ENCODE results near the gene ALK.

ALK gene

GRCh38 chr2:29345236-29345635 lies 576.1 kb downstream of the ALK start:
- Mint-ChIP-seq H3K9me3 (no peaks in the 10 kb centered on the region), H3K4me1 (ENCODE audit: low read depth) (no peaks in the 10 kb centered on the region), H3K36me3 (ENCODE audit: low read depth) (no peaks in the 10 kb centered on the region), H3K27me3 (peaks cover 2% of the 10 kb centered on the region), H3K4me3 (no peak overlapping the region), H3K27ac (no peak overlapping the region)
- intact Hi-C loops (cut with micrococcal nuclease) = no loop called here

DNA sequence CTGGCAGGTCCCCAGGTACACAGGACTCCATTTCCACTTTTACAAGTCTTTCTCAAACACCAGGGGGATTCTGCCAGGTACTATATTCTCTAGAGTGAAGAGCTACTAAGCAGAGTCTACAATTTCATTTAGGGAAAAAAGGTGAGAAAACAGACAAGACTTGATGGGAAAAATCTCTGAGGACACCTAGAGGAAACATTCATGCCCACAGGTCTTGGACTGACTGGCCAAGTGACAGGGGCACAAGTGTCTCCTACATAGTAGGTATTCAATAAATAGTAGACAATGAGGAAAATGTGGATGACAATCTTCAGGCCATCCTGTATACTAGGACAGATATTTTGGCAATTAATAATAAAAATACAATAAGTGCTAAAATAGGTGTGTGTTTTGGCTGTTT lies 577.6 kb downstream of the ALK start:
- peaks cover 4% of the 10 kb centered on the region for H3K27me3 Mint-ChIP-seq
- intact Hi-C loops (cut with micrococcal nuclease) = no loop called here
- no peak overlapping the region for H3K4me3 Mint-ChIP-seq
- H3K9me3 Mint-ChIP-seq = no peaks in the 10 kb centered on the region
- no peaks in the 10 kb centered on the region for H3K36me3 Mint-ChIP-seq (ENCODE audit: low read depth)
- H3K4me1 Mint-ChIP-seq (ENCODE audit: low read depth) = no peaks in the 10 kb centered on the region
- no peak overlapping the region for H3K27ac Mint-ChIP-seq

- peaks cover 3% of the 10 kb centered on the region for H3K27me3 Mint-ChIP-seq
- H3K27ac Mint-ChIP-seq = no peak overlapping the region
- H3K4me3 Mint-ChIP-seq = no peak overlapping the region
- intact Hi-C loops (cut with micrococcal nuclease) = no loop called here
- H3K36me3 Mint-ChIP-seq (ENCODE audit: low read depth) = no peaks in the 10 kb centered on the region
- H3K9me3 Mint-ChIP-seq = no peaks in the 10 kb centered on the region
- no peaks in the 10 kb centered on the region for H3K4me1 Mint-ChIP-seq (ENCODE audit: low read depth)
Observed at GRCh38 chr2:29336341-29337241, 584.8 kb downstream of the ALK start.

GRCh38 chr2:29335396-29335795 lies 586.0 kb downstream of the ALK start:
- Mint-ChIP-seq H3K27me3 (peaks cover 3% of the 10 kb centered on the region), H3K27ac (no peak overlapping the region), H3K9me3 (no peaks in the 10 kb centered on the region), H3K36me3 (ENCODE audit: low read depth) (no peaks in the 10 kb centered on the region), H3K4me3 (no peak overlapping the region), H3K4me1 (ENCODE audit: low read depth) (no peaks in the 10 kb centered on the region)
- intact Hi-C loops (cut with micrococcal nuclease) = no loop called here

DNA sequence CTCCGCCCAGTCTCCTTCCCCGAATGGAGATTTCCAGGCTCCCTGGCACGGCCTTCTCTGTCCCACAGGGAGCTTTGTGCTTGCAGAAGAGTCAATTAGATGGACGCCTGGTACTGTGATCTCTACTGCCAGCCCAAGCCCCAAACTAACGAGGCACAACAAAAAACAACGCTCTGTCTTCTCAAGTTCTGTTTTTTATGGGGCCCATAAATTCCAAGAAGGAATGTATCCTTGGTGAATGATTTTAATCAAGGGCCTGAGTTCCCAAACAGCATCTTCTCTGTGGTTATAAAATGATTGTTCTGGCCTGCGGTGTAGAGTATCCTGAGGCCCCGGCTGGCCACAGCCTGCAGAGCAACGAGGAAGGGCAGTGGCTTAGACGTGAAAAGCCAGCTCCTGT lies 586.7 kb downstream of the ALK start:
- Mint-ChIP-seq H3K27ac (no peak overlapping the region), H3K27me3 (peaks cover 3% of the 10 kb centered on the region), H3K36me3 (ENCODE audit: low read depth) (no peaks in the 10 kb centered on the region), H3K4me3 (no peak overlapping the region), H3K9me3 (no peaks in the 10 kb centered on the region), H3K4me1 (ENCODE audit: low read depth) (no peaks in the 10 kb centered on the region)
- intact Hi-C loops (cut with micrococcal nuclease) = no loop called here

DNA sequence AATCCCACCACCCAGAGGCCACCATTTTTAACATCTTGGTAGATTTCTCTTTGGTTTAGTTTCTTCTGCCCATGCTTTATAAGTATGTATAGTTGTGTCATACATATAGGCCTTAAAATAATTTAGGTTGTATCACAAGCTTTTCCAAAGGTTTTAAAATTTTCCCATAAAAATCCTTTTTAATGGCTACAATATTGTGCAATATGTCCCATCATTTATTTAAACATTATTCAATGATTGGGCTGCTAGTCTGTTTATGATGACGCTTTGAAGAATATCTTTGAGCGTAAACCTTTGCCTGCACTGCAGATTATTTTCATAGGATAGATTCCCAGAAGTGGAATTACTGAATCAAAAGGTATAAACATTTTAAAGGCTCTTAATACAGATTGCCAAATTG lies 588.8 kb downstream of the ALK start:
- intact Hi-C loops (cut with micrococcal nuclease) = no loop called here
- Mint-ChIP-seq H3K4me1 (ENCODE audit: low read depth) (no peaks in the 10 kb centered on the region), H3K27me3 (peaks cover 4% of the 10 kb centered on the region), H3K9me3 (no peaks in the 10 kb centered on the region), H3K27ac (no peak overlapping the region), H3K4me3 (no peak overlapping the region), H3K36me3 (ENCODE audit: low read depth) (no peaks in the 10 kb centered on the region)

GRCh38 chr2:29329899-29330298 lies 591.5 kb downstream of the ALK start:
- no peaks in the 10 kb centered on the region for H3K4me1 Mint-ChIP-seq (ENCODE audit: low read depth)
- no peak overlapping the region for H3K4me3 Mint-ChIP-seq
- intact Hi-C loops (cut with micrococcal nuclease) = loop anchor here (1.0 kb wide), 1 partner anchor 21 kb away; no protein-coding TSS in a partner anchor
- no peaks in the 10 kb centered on the region for H3K9me3 Mint-ChIP-seq
- no peak overlapping the region for H3K27ac Mint-ChIP-seq
- no peaks in the 10 kb centered on the region for H3K36me3 Mint-ChIP-seq (ENCODE audit: low read depth)
- peaks cover 10% of the 10 kb centered on the region for H3K27me3 Mint-ChIP-seq

DNA sequence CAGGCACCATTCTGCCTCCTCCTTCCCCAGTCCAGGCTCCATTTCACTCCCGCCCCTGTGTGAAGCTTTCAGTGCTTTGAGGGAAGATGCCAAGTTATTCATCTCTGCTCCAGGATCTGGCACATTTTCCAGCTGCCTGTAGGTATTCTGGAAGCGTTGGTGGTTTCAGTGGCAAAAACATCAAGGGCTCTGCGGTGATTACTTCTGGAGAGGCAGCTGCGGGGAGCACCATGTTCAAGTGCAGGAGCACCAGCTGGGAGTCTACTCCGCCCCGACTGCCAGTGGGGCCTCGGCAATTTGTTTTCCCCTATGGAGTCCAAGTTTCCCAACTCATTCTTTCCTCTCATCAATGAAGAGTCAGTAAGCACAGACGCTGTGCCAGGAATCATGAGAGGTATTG lies 594.5 kb downstream of the ALK start:
- no peaks in the 10 kb centered on the region for H3K9me3 Mint-ChIP-seq
- intact Hi-C loops (cut with micrococcal nuclease) = no loop called here
- peaks cover 15% of the 10 kb centered on the region for H3K4me1 Mint-ChIP-seq (ENCODE audit: low read depth)
- peaks cover 22% of the 10 kb centered on the region for H3K27me3 Mint-ChIP-seq
- no peak overlapping the region for H3K27ac Mint-ChIP-seq
- H3K36me3 Mint-ChIP-seq (ENCODE audit: low read depth) = no peaks in the 10 kb centered on the region
- no peak overlapping the region for H3K4me3 Mint-ChIP-seq

GRCh38 chr2:29325544-29325943 lies 595.8 kb downstream of the ALK start:
- Mint-ChIP-seq H3K27ac (no peak overlapping the region), H3K9me3 (no peaks in the 10 kb centered on the region), H3K27me3 (peaks cover 28% of the 10 kb centered on the region), H3K4me1 (ENCODE audit: low read depth) (peaks cover 23% of the 10 kb centered on the region), H3K4me3 (no peak overlapping the region), H3K36me3 (ENCODE audit: low read depth) (no peaks in the 10 kb centered on the region)
- intact Hi-C loops (cut with micrococcal nuclease) = no loop called here

DNA sequence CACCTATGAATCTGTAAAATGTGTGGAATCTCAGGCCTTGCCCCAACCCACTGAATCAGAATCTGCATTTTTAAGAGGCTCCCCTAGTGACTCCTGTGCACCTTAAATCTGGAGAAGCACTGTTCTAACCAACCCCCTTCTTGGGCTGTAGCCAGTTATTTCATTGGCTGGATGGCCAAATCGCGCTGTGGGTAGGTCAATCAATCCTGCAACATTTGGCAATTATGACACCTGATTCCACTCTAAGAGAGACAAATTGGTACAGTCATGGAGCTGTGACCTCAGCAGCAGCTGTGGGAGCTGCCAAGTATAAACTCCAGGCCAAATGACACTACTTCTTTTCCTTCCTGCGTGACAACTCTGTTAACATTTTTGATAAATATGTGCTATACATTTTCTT lies 597.4 kb downstream of the ALK start:
- H3K27ac Mint-ChIP-seq = no peak overlapping the region
- H3K4me3 Mint-ChIP-seq = no peak overlapping the region
- H3K9me3 Mint-ChIP-seq = no peaks in the 10 kb centered on the region
- intact Hi-C loops (cut with micrococcal nuclease) = no loop called here
- H3K27me3 Mint-ChIP-seq = peaks cover 39% of the 10 kb centered on the region
- peaks cover 34% of the 10 kb centered on the region for H3K4me1 Mint-ChIP-seq (ENCODE audit: low read depth)
- no peaks in the 10 kb centered on the region for H3K36me3 Mint-ChIP-seq (ENCODE audit: low read depth)

DNA sequence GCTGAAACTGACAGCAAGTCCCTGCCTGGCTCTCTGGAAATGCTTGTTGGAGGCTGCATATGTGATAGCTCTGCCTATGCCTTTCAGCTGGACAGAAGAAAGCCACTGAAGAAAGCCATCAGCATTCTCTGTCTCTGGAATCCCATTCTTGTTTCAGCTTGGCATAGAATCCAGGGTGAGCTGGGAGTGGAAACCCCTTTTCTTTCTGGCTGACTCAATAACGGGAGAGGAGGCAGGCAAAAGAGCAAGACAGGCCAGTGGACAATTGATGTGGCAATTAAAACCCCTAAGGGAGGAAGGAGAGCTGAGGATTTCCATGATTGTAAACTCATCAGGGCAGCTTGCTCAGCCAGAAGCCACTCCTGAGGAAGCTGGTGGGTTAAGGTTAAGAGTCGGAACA lies 598.1 kb downstream of the ALK start:
- Mint-ChIP-seq H3K4me1 (ENCODE audit: low read depth) (peaks cover 41% of the 10 kb centered on the region), H3K9me3 (no peaks in the 10 kb centered on the region), H3K27ac (no peak overlapping the region), H3K4me3 (no peak overlapping the region), H3K36me3 (ENCODE audit: low read depth) (no peaks in the 10 kb centered on the region), H3K27me3 (peaks cover 39% of the 10 kb centered on the region)
- intact Hi-C loops (cut with micrococcal nuclease) = no loop called here

DNA sequence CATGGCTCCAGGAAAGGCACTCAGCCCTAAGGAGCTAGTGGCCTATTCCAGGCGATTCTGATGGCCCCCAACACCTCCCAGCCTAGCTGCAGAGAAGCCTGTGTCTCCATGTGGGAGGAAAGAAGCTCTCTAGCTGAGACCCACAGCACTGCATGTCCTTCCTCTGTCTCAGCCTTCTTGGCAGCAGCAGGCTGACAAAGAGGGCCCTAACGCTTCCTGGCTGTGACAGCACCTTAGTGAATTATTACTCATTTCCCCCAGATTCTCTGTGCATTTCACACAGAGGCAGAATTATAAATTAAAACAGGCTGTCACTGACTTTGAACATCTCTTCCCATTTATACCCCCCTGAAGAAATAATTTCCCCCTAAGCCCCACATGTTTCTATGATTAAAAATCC lies 599.4 kb downstream of the ALK start:
- Mint-ChIP-seq H3K36me3 (ENCODE audit: low read depth) (no peaks in the 10 kb centered on the region), H3K4me3 (no peak overlapping the region), H3K4me1 (ENCODE audit: low read depth) (peaks cover 54% of the 10 kb centered on the region), H3K9me3 (no peaks in the 10 kb centered on the region), H3K27me3 (peaks cover 32% of the 10 kb centered on the region), H3K27ac (no peak overlapping the region)
- intact Hi-C loops (cut with micrococcal nuclease) = no loop called here

- H3K36me3 Mint-ChIP-seq (ENCODE audit: low read depth) = no peaks in the 10 kb centered on the region
- intact Hi-C loops (cut with micrococcal nuclease) = loop anchor here (5.0 kb wide), 1 partner anchor 361 kb away; no protein-coding TSS in a partner anchor
Observed at GRCh38 chr2:29317801-29318485, 603.4 kb downstream of the ALK start.

GRCh38 chr2:29317077-29317517 lies 604.3 kb downstream of the ALK start:
- H3K36me3 Mint-ChIP-seq (ENCODE audit: low read depth) = no peaks in the 10 kb centered on the region
- intact Hi-C loops (cut with micrococcal nuclease) = loop anchor here (5.0 kb wide), 1 partner anchor 360 kb away; no protein-coding TSS in a partner anchor
- peaks cover 35% of the 10 kb centered on the region for H3K27me3 Mint-ChIP-seq
- no peaks in the 10 kb centered on the region for H3K9me3 Mint-ChIP-seq
- peaks cover 79% of the 10 kb centered on the region for H3K4me1 Mint-ChIP-seq (ENCODE audit: low read depth)
- no peak overlapping the region for H3K4me3 Mint-ChIP-seq
- peak overlapping the region; percentile 65 for H3K27ac Mint-ChIP-seq

More at GRCh38 chr2:29317801-29318485, 603.4 kb downstream of the ALK start:
- no peaks in the 10 kb centered on the region for H3K9me3 Mint-ChIP-seq
- H3K4me3 Mint-ChIP-seq = peak overlapping the region; percentile 49
- H3K27me3 Mint-ChIP-seq = peaks cover 32% of the 10 kb centered on the region
- peaks cover 86% of the 10 kb centered on the region for H3K4me1 Mint-ChIP-seq (ENCODE audit: low read depth)
- peak overlapping the region; percentile 65 for H3K27ac Mint-ChIP-seq
